NT2/D1 (cell line): ENCODE measurements around the gene USH1C.

Experiments
- SUZ12 ChIP-seq: IDR thresholded peaks from 2 replicates; pipeline ENCODE4 v1.6.1; 2011; ENCODE audit not compliant: insufficient read length, insufficient read depth; ENCODE audit errors: extremely low read depth
- ZNF274 ChIP-seq: IDR thresholded peaks from 2 replicates; pipeline ENCODE4 v1.6.1; 2011; ENCODE audit warnings: mild to moderate bottlenecking, low read depth, low read length

DNA sequence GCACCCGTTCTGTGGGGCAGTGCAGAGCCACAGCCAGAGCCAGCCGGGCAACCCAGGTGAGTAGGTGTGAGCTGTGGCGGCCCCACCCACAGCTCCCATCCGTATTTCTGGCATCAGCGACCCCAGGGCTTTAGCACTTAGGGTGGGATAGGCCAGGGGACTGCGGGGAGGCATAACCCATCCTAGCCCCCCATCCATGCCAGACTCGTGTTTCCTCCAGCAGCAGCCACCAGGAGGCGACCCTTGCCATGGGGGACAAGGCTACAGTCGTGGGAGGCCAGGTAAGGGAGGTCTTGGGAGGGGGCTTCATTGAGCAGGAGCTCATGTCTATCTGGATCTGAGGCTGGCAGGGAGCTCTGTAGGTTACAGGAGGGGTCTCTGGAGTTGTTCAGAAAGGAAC, 3.7 kb upstream of the USH1C start:
- no peak for TF ChIP-seq ZNF274
- TF ChIP-seq SUZ12, result no peak
